ENCODE measurements around the gene CISH. TPM values are rescaled to one million over a fixed set of nuclear protein-coding genes. Genes with fewer than 3 reads are reported as not detected.

The CISH gene
- total and polyA plus RNA-seq, 9 of the 15 experiments (the other 6 are each of a cell fraction or from before 2014, with no cell fraction given): 1.7 to 47.7 (median 18.3) TPM

DNA sequence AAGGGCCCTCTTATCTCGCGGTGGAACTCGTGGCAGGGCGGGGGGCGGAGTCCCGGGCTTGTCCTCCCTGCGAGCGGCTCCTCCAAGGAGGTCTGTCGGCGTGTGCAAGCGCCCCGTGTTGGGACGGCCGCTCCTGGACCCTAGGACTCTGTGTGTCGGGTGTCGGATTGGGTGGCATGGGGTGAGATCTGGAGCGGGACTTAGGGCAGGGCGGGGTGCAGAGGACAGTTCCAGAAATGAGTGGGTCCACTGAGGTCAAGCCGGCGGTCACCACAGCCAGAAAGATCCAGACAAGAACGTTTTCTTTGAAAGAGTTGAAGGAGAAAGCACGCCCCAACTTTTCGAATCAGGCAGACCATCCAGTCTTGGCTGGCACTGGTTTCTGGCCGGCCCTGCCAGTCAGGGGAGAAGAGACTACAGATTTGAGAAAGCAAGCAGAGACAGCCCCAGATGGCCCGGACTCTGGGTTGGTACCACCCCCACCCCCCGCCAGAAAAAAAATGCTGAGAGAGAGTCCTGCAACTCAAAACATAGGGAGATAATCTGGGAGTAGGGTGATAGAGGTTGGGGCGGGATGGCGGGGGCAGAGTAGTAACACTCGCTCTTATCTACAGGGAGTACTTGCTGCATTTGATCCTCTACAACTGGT lies 784 bp upstream of the CISH start (continued):
- TF ChIP-seq, protein P1, sequence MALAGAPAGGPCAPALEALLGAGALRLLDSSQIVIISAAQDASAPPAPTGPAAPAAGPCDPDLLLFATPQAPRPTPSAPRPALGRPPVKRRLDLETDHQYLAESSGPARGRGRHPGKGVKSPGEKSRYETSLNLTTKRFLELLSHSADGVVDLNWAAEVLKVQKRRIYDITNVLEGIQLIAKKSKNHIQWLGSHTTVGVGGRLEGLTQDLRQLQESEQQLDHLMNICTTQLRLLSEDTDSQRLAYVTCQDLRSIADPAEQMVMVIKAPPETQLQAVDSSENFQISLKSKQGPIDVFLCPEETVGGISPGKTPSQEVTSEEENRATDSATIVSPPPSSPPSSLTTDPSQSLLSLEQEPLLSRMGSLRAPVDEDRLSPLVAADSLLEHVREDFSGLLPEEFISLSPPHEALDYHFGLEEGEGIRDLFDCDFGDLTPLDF (CRISPR knock-in tag; IDR thresholded peaks at IDR 0.05): no peak
- TF ChIP-seq U2AF2 (optimal IDR thresholded peaks at IDR 0.05; ENCODE audit: low read depth, low read length): no peak
- TF ChIP-seq COPS2 (conservative IDR thresholded peaks at IDR 0.05): no peak
- no peak for TF ChIP-seq CEBPB (tag; IDR thresholded peaks at IDR 0.05)
- TF ChIP-seq YBX1 (IDR thresholded peaks at IDR 0.05): no peak
- TF ChIP-seq, protein P2, sequence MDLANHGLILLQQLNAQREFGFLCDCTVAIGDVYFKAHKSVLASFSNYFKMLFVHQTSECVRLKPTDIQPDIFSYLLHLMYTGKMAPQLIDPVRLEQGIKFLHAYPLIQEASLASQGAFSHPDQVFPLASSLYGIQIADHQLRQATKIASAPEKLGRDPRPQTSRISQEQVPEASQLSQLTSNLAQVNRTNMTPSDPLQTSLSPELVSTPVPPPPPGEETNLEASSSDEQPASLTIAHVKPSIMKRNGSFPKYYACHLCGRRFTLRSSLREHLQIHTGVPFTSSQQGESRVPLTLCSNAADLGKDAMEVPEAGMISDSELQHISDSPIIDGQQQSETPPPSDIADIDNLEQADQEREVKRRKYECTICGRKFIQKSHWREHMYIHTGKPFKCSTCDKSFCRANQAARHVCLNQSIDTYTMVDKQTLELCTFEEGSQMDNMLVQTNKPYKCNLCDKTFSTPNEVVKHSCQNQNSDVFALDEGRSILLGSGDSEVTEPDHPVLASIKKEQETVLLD (IDR thresholded peaks at IDR 0.05): no peak
- TF ChIP-seq, protein P3, sequence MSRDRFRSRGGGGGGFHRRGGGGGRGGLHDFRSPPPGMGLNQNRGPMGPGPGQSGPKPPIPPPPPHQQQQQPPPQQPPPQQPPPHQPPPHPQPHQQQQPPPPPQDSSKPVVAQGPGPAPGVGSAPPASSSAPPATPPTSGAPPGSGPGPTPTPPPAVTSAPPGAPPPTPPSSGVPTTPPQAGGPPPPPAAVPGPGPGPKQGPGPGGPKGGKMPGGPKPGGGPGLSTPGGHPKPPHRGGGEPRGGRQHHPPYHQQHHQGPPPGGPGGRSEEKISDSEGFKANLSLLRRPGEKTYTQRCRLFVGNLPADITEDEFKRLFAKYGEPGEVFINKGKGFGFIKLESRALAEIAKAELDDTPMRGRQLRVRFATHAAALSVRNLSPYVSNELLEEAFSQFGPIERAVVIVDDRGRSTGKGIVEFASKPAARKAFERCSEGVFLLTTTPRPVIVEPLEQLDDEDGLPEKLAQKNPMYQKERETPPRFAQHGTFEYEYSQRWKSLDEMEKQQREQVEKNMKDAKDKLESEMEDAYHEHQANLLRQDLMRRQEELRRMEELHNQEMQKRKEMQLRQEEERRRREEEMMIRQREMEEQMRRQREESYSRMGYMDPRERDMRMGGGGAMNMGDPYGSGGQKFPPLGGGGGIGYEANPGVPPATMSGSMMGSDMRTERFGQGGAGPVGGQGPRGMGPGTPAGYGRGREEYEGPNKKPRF (IDR thresholded peaks at IDR 0.05; ENCODE audit: low read depth, low read length): no peak
- TF ChIP-seq TCF7L2 (IDR thresholded peaks at IDR 0.05; ENCODE audit: low read depth, low read length): no peak
- TF ChIP-seq CHCHD3 (CRISPR knock-in tag; IDR thresholded peaks at IDR 0.05): no peak
- TF ChIP-seq, protein P4, sequence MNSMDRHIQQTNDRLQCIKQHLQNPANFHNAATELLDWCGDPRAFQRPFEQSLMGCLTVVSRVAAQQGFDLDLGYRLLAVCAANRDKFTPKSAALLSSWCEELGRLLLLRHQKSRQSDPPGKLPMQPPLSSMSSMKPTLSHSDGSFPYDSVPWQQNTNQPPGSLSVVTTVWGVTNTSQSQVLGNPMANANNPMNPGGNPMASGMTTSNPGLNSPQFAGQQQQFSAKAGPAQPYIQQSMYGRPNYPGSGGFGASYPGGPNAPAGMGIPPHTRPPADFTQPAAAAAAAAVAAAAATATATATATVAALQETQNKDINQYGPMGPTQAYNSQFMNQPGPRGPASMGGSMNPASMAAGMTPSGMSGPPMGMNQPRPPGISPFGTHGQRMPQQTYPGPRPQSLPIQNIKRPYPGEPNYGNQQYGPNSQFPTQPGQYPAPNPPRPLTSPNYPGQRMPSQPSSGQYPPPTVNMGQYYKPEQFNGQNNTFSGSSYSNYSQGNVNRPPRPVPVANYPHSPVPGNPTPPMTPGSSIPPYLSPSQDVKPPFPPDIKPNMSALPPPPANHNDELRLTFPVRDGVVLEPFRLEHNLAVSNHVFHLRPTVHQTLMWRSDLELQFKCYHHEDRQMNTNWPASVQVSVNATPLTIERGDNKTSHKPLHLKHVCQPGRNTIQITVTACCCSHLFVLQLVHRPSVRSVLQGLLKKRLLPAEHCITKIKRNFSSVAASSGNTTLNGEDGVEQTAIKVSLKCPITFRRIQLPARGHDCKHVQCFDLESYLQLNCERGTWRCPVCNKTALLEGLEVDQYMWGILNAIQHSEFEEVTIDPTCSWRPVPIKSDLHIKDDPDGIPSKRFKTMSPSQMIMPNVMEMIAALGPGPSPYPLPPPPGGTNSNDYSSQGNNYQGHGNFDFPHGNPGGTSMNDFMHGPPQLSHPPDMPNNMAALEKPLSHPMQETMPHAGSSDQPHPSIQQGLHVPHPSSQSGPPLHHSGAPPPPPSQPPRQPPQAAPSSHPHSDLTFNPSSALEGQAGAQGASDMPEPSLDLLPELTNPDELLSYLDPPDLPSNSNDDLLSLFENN (IDR thresholded peaks at IDR 0.05; ENCODE audit: low read depth in 2 of 2, low read length in 2 of 2): no peak
- no peak for TF ChIP-seq ZNF3 (CRISPR knock-in tag; IDR thresholded peaks at IDR 0.05)
- no peak for TF ChIP-seq SAFB (IDR thresholded peaks at IDR 0.05; ENCODE audit: borderline replicate concordance, low read depth, low read length)
- TF ChIP-seq, protein P5, sequence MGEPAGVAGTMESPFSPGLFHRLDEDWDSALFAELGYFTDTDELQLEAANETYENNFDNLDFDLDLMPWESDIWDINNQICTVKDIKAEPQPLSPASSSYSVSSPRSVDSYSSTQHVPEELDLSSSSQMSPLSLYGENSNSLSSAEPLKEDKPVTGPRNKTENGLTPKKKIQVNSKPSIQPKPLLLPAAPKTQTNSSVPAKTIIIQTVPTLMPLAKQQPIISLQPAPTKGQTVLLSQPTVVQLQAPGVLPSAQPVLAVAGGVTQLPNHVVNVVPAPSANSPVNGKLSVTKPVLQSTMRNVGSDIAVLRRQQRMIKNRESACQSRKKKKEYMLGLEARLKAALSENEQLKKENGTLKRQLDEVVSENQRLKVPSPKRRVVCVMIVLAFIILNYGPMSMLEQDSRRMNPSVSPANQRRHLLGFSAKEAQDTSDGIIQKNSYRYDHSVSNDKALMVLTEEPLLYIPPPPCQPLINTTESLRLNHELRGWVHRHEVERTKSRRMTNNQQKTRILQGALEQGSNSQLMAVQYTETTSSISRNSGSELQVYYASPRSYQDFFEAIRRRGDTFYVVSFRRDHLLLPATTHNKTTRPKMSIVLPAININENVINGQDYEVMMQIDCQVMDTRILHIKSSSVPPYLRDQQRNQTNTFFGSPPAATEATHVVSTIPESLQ (CRISPR knock-in tag; IDR thresholded peaks at IDR 0.05): no peak
- TF ChIP-seq ZNF766 (CRISPR knock-in tag; conservative IDR thresholded peaks at IDR 0.05): no peak
- TF ChIP-seq NR3C1 (CRISPR knock-in tag; IDR thresholded peaks at IDR 0.05): no peak
- TF ChIP-seq, protein P6, sequence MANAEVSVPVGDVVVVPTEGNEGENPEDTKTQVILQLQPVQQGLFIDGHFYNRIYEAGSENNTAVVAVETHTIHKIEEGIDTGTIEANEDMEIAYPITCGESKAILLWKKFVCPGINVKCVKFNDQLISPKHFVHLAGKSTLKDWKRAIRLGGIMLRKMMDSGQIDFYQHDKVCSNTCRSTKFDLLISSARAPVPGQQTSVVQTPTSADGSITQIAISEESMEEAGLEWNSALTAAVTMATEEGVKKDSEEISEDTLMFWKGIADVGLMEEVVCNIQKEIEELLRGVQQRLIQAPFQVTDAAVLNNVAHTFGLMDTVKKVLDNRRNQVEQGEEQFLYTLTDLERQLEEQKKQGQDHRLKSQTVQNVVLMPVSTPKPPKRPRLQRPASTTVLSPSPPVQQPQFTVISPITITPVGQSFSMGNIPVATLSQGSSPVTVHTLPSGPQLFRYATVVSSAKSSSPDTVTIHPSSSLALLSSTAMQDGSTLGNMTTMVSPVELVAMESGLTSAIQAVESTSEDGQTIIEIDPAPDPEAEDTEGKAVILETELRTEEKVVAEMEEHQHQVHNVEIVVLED (CRISPR knock-in tag; IDR thresholded peaks at IDR 0.05): no peak

Data from K562 (cell line).